ENCODE measurements around the gene MAP3K10.

The MAP3K10 gene

GRCh38 chr19:40241125-40241808 is 50.0 kb downstream of the MAP3K10 start:
- Histone ChIP-seq H3K4me3 (ENCODE audit: severe bottlenecking) (no peak overlapping the region), H3K27me3 (ENCODE audit: insufficient read depth, poor library complexity, severe bottlenecking) (no peaks in the 10 kb centered on the region), H3K9me3 (ENCODE audit: severe bottlenecking) (no peaks in the 10 kb centered on the region), H3K27ac (ENCODE audit: poor library complexity, severe bottlenecking) (no peak overlapping the region), H3K4me1 (ENCODE audit: insufficient read depth, poor library complexity, severe bottlenecking) (no peaks in the 10 kb centered on the region), H3K36me3 (ENCODE audit: low read depth) (peaks cover 27% of the 10 kb centered on the region)
- DNase-seq (ENCODE audit: low spot score) (no peak), ATAC-seq (ENCODE audit: low read depth) (no peak)
- no peak for TF ChIP-seq CTCF (IDR thresholded peaks at IDR 0.05; ENCODE audit: poor library complexity, severe bottlenecking)

DNA sequence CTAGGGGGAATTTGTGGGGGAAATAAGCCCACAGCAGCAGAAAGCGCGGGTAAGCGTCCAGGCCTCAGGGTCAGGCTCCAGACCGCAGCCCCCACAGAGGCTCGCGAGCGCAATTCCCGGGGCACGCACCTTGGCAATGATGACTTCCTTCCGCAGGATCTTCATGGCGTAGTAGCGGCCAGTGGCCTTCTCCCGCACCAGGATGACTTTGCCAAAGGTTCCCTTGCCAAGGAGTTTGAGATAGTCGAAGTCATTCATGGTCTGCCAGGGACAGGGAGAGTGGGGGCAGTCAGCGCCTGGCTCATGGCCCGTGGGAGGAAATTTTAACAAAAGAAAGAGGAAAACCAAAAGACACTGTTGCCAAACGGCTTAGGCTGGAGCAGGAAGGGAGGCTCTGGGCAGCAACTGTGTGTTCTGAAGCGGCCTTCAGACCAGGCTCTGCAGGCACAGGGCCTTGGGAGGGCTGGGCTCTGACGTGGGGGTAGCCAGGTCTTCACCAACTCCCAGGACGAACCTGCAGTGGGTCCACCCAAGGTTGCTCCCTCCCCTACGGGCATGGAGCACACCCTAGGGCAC is 50.7 kb downstream of the MAP3K10 start:
- Histone ChIP-seq H3K36me3 (ENCODE audit: low read depth) (peaks cover 22% of the 10 kb centered on the region), H3K27ac (ENCODE audit: poor library complexity, severe bottlenecking) (no peak overlapping the region), H3K27me3 (ENCODE audit: insufficient read depth, poor library complexity, severe bottlenecking) (no peaks in the 10 kb centered on the region), H3K9me3 (ENCODE audit: severe bottlenecking) (no peaks in the 10 kb centered on the region), H3K4me1 (ENCODE audit: insufficient read depth, poor library complexity, severe bottlenecking) (no peaks in the 10 kb centered on the region), H3K4me3 (ENCODE audit: severe bottlenecking) (no peak overlapping the region)
- ATAC-seq (ENCODE audit: low read depth): no peak
- TF ChIP-seq CTCF (IDR thresholded peaks at IDR 0.05; ENCODE audit: poor library complexity, severe bottlenecking): no peak
- peak; percentile 51 for DNase-seq (ENCODE audit: low spot score)

DNA sequence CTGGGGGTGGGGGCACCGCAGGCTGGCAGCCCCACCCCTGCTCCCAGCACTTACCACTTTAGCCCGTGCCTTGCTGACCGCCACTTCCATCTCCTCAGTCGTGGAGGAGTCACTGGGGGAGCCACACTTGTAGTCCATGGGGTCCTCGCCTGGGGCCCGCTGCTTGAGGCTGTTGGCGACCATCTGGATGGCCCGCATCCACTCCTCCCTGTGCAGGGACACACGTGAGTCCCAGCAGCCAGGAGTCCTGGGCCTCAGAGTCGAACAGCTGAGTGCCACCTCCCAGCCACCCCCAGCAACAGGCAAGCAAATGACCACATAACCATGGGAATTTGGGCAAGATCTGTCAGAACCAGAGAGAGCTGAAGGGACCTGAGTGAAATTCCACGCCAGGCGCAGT is 51.3 kb downstream of the MAP3K10 start:
- H3K27ac ChIP-seq (ENCODE audit: poor library complexity, severe bottlenecking): no peak overlapping the region
- no peaks in the 10 kb centered on the region for H3K9me3 ChIP-seq (ENCODE audit: severe bottlenecking)
- DNase-seq (ENCODE audit: low spot score): peak; percentile 52
- H3K27me3 ChIP-seq (ENCODE audit: insufficient read depth, poor library complexity, severe bottlenecking): no peaks in the 10 kb centered on the region
- H3K4me1 ChIP-seq (ENCODE audit: insufficient read depth, poor library complexity, severe bottlenecking): no peaks in the 10 kb centered on the region
- H3K36me3 ChIP-seq (ENCODE audit: low read depth): peaks cover 17% of the 10 kb centered on the region
- no peak overlapping the region for H3K4me3 ChIP-seq (ENCODE audit: severe bottlenecking)
- no peak for TF ChIP-seq CTCF (IDR thresholded peaks at IDR 0.05; ENCODE audit: poor library complexity, severe bottlenecking)
- ATAC-seq (ENCODE audit: low read depth): no peak

DNA sequence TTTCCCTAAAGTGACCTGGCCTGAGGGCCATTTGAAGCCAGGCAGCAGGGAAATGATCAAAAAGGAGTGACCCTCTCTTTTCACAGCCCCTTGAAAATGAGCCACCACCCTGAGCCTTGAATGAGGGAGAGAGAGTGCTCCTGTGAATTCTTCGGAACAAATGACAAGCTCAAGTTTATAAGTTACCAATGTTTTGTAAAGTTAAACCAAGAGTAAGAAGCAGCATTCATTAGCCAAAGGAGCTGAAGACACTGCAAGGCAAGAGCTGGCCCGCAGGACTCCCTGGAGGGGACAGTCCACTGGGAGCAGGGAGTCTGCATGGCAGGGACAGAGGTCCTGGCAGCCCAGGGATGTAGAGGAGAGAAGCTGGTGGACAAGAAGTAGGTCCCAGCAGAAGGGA is 52.0 kb downstream of the MAP3K10 start:
- Histone ChIP-seq H3K27me3 (ENCODE audit: insufficient read depth, poor library complexity, severe bottlenecking) (no peaks in the 10 kb centered on the region), H3K4me1 (ENCODE audit: insufficient read depth, poor library complexity, severe bottlenecking) (no peaks in the 10 kb centered on the region), H3K36me3 (ENCODE audit: low read depth) (peaks cover 17% of the 10 kb centered on the region), H3K4me3 (ENCODE audit: severe bottlenecking) (no peak overlapping the region), H3K27ac (ENCODE audit: poor library complexity, severe bottlenecking) (no peak overlapping the region), H3K9me3 (ENCODE audit: severe bottlenecking) (no peaks in the 10 kb centered on the region)
- no peak for DNase-seq (ENCODE audit: low spot score)
- no peak for TF ChIP-seq CTCF (IDR thresholded peaks at IDR 0.05; ENCODE audit: poor library complexity, severe bottlenecking)
- no peak for ATAC-seq (ENCODE audit: low read depth)
